Mammary microvascular endothelial cell (primary cell): ENCODE data around the gene ABCC2. TPM values are rescaled to one million over a fixed set of nuclear protein-coding genes. Genes with fewer than 3 reads are reported as not detected.

Experiments
- total RNA-seq: library from RNA; depleted of rRNA; stranded (reverse); fragments of >200 nt; gene quantifications from 2 replicates; pipeline ENCODE4 v1.2.3, GENCODE V29; 2015

ABCC2 gene
- 0.07 and 0.49 TPM in 2 replicates for total RNA-seq

DNA sequence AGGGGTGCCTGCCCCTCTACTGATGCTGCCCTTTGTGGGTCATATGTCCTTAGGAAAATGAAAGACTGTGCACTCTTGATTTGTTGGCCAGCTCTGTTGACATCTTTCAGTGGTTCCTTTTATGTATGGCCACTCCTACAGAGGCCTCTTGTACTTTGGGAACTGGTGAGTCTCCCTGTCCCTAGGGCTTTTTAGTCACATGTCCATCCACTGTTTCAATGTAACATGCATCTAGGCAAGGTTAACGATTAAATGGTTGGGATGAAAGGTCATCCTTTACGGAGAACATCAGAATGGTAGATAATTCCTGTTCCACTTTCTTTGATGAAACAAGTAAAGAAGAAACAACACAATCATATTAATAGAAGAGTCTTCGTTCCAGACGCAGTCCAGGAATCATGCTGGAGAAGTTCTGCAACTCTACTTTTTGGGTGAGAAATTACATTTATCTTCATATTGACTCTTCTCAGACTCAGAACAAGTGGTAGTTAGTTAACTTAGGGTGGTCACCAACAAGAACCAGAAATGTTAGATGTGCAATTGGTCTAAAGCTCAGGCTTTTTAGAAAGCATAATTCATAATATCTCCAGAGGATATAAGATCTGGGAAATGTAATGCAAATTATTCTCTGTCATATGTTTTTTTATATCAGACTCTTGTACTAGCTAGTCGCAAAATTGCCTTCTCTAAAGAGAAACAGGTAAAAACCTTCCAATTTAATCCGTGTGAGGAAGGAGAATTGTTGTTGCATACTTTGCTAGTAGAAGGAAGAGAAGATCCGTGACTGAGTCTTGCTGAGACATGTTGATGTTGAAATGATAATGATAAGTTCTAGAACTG, at the start of gene ABCC2:
TSS of gene ABCC2 (plus strand) at position 194 of the 840 bp plus-strand sequence. CDS start at position 399, 205 bp downstream.

Other genes with a start within 250 kb of the ABCC2 start
- not detected in 2 replicates for gene NKX2-3, start 249.7 kb upstream of the ABCC2 start, total RNA-seq
- 7.8 and 11.3 TPM in 2 replicates for gene SLC25A28, start 162.2 kb upstream of the ABCC2 start, total RNA-seq
- 11.1 and 11.6 TPM in 2 replicates for gene ENTPD7, start 123.1 kb upstream of the ABCC2 start, total RNA-seq
- 30.4 and 30.6 TPM in 2 replicates for gene COX15, start 50.5 kb upstream of the ABCC2 start, total RNA-seq
- gene CUTC, start 50.4 kb upstream of the ABCC2 start, total RNA-seq: 15.8 and 19.1 TPM in 2 replicates
- 21.4 and 26.0 TPM in 2 replicates for gene DNMBP, start 227.3 kb downstream of the ABCC2 start, total RNA-seq